Lower lobe of right lung (tissue), 2 donors: ENCODE measurements around the gene CALN1. TPM values are rescaled to one million over a fixed set of nuclear protein-coding genes. Genes with fewer than 3 reads are reported as not detected.

ENCODE experiments used
- ATAC-seq, 2 donors: fragments of 200-7000 bp; cut with Tn5 transposase; one replicate each; pipeline ENCODE4 v1.9.1; 2020 to 2022; ENCODE audit warnings: mild to moderate bottlenecking in 2 of 2, moderate library complexity in 2 of 2
- DNase-seq: peaks from one replicate; pipeline ENCODE4 v3.0.0-alpha.2; 2020
- H3K27ac ChIP-seq: fragments of 200-600 bp; one replicate; pipeline ENCODE4 v1.8.0; 2022
- H3K27me3 ChIP-seq: fragments of 200-600 bp; one replicate; pipeline ENCODE4 v1.8.0; 2022; ENCODE audit warnings: low read depth
- H3K36me3 ChIP-seq: fragments of 200-600 bp; one replicate; pipeline ENCODE4 v1.8.0; 2022; ENCODE audit warnings: mild to moderate bottlenecking
- H3K4me1 ChIP-seq: fragments of 200-600 bp; one replicate; pipeline ENCODE4 v1.8.0; 2022
- H3K4me3 ChIP-seq: fragments of 200-600 bp; one replicate; pipeline ENCODE4 v1.8.0; 2022; ENCODE audit warnings: mild to moderate bottlenecking
- H3K9me3 ChIP-seq: fragments of 200-600 bp; one replicate; pipeline ENCODE4 v1.8.0; 2022
- CTCF ChIP-seq: fragments of 200-600 bp; IDR thresholded peaks from one replicate; pipeline ENCODE4 v1.8.0; 2022; ENCODE audit warnings: antibody characterized with exemption, mild to moderate bottlenecking
- intact Hi-C: fragments of 100-400 bp; cut with DNase I; formaldehyde crosslinking; loops from one replicate; pipeline ENCODE4 v1.11.0; 2022
- total RNA-seq: library from RNA; stranded (reverse); fragmentation: NEBNext Ultra II Directional; extraction: Animal tissue kit (Norgen Biotek cat#: 25700); gene quantifications from one replicate; pipeline ENCODE4 v1.2.1, GENCODE V29; 2021
- donor health status: DM: no; HTN: yes; CAD: no; lungs with severe emphysema.

The CALN1 gene
- total RNA-seq, 1 donor from 2014 or later: not detected

GRCh38 chr7:72234086-72234485 is 178.1 kb downstream of the CALN1 start:
- H3K4me1 ChIP-seq: no peaks in the 10 kb centered on the region
- no peak for TF ChIP-seq CTCF
- no peaks in the 10 kb centered on the region for H3K27me3 ChIP-seq
- ATAC-seq (no peak), DNase-seq (no peak)
- H3K4me3 ChIP-seq: no peak overlapping the region
- intact Hi-C loops: no loop called here
- H3K27ac ChIP-seq: no peak overlapping the region
- no peaks in the 10 kb centered on the region for H3K36me3 ChIP-seq
- no peaks in the 10 kb centered on the region for H3K9me3 ChIP-seq

- DNase-seq (no peak), ATAC-seq (no peak)
- H3K36me3 ChIP-seq: no peaks in the 10 kb centered on the region
- no peaks in the 10 kb centered on the region for H3K4me1 ChIP-seq
- no peak overlapping the region for H3K27ac ChIP-seq
- H3K4me3 ChIP-seq: no peak overlapping the region
- H3K9me3 ChIP-seq: no peaks in the 10 kb centered on the region
- H3K27me3 ChIP-seq: no peaks in the 10 kb centered on the region
- intact Hi-C loops: no loop called here
- TF ChIP-seq CTCF: no peak
Measured at GRCh38 chr7:72230281-72230680, 181.9 kb downstream of the CALN1 start.

GRCh38 chr7:72223351-72223750 is 188.8 kb downstream of the CALN1 start:
- H3K27ac ChIP-seq: no peak overlapping the region
- DNase-seq: no peak
- ATAC-seq: no peak
- H3K4me1 ChIP-seq: no peaks in the 10 kb centered on the region
- no peaks in the 10 kb centered on the region for H3K36me3 ChIP-seq
- intact Hi-C loops: no loop called here
- H3K4me3 ChIP-seq: no peak overlapping the region
- no peaks in the 10 kb centered on the region for H3K9me3 ChIP-seq
- H3K27me3 ChIP-seq: no peaks in the 10 kb centered on the region
- TF ChIP-seq CTCF: no peak

GRCh38 chr7:72222136-72222535 is 190.0 kb downstream of the CALN1 start:
- Histone ChIP-seq H3K27ac (no peak overlapping the region), H3K9me3 (no peaks in the 10 kb centered on the region), H3K4me3 (no peak overlapping the region), H3K27me3 (no peaks in the 10 kb centered on the region), H3K4me1 (no peaks in the 10 kb centered on the region), H3K36me3 (no peaks in the 10 kb centered on the region)
- intact Hi-C loops: no loop called here
- no peak for DNase-seq
- no peak for ATAC-seq
- no peak for TF ChIP-seq CTCF

- ATAC-seq: no peak
- Histone ChIP-seq H3K4me1 (no peaks in the 10 kb centered on the region), H3K4me3 (no peak overlapping the region), H3K36me3 (no peaks in the 10 kb centered on the region), H3K9me3 (no peaks in the 10 kb centered on the region), H3K27ac (no peak overlapping the region), H3K27me3 (no peaks in the 10 kb centered on the region)
- no peak for TF ChIP-seq CTCF
- intact Hi-C loops: no loop called here
- DNase-seq: no peak
Measured at GRCh38 chr7:72219500-72219899, 192.6 kb downstream of the CALN1 start.

GRCh38 chr7:72217151-72217550 is 195.0 kb downstream of the CALN1 start:
- no peak for ATAC-seq
- no peaks in the 10 kb centered on the region for H3K27me3 ChIP-seq
- H3K4me1 ChIP-seq: no peaks in the 10 kb centered on the region
- no peaks in the 10 kb centered on the region for H3K9me3 ChIP-seq
- DNase-seq: no peak
- TF ChIP-seq CTCF: no peak
- intact Hi-C loops: no loop called here
- H3K27ac ChIP-seq: no peak overlapping the region
- no peak overlapping the region for H3K4me3 ChIP-seq
- H3K36me3 ChIP-seq: no peaks in the 10 kb centered on the region
